ENCODE results near the gene HIVEP3. TPM values are rescaled to one million over a fixed set of nuclear protein-coding genes. Genes with fewer than 3 reads are reported as not detected.

The HIVEP3 gene
- total RNA-seq, 1 experiment from 2014 or later = 1.4 TPM

DNA sequence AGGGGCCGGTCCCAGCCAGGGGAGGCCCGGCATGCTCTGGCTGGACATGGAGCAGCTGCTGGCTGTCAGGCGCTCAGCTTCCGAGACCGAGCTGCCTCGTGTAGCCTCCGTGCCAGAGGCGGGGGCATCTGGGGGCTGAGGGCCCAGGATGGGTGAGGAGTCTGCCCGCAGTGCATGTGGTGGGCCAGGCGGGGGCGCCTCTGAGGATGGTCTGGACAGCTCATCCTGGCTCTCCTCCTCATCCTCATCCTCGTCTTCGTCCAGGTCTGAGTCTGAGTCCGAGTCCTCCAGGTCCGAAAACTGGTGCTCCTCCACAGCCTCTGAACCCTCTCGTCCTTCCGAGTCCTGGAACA is 405.4 kb downstream of the HIVEP3 start:
- H2BK12ac ChIP-seq (ENCODE audit: insufficient read length, low read depth, low read length) = no peak overlapping the region
- no peak overlapping the region for H2AK5ac ChIP-seq (ENCODE audit: insufficient read length, low read length)
- Mint-ChIP-seq H3K9me3 (no peaks in the 10 kb centered on the region; a peak in 1 of 5 replicates), H3K4me1 (peaks cover 15 to 17% of the 10 kb centered on the region in 2 experiments), H3K27ac (no peak overlapping the region), H3K4me3 (no peak overlapping the region; a peak in 1 of 5 replicates), H3K27me3 (ENCODE audit: low read depth) (peaks cover 14% of the 10 kb centered on the region), H3K36me3 (ENCODE audit: insufficient read depth in 1 of 3, low read depth in 3 of 3) (no peaks in the 10 kb centered on the region)
- H3K14ac ChIP-seq (ENCODE audit: insufficient read depth, low read length) = no peak overlapping the region
- no peak overlapping the region for H4K91ac ChIP-seq (ENCODE audit: insufficient read length, low read depth, low read length)
- H3K79me2 ChIP-seq (ENCODE audit: insufficient read depth, low read length) = no peaks in the 10 kb centered on the region
- H3K79me1 ChIP-seq (ENCODE audit: insufficient read depth, low read depth, low read length, poor library complexity, severe bottlenecking) = no peaks in the 10 kb centered on the region
- TF ChIP-seq CTCF (conservative IDR thresholded peaks at IDR 0.05) = peak; percentile 79
- H3T11ph ChIP-seq (ENCODE audit: low read length) = no peak overlapping the region
- no peak overlapping the region for H4K5ac ChIP-seq (ENCODE audit: insufficient read length, low read depth, low read length)
- no CpG with 5 or more reads among the region's 17 CpGs for WGBS (ENCODE audit: extremely low coverage, insufficient read length, low lambda C conversion rate)
- H3K23ac ChIP-seq (ENCODE audit: insufficient read length, low read depth, low read length) = no peak overlapping the region
- no peak overlapping the region for H3K4ac ChIP-seq (ENCODE audit: low read depth, low read length)
- no peaks in the 10 kb centered on the region for H3K27me3 ChIP-seq (ENCODE audit: insufficient read depth, low read length)
- no peaks in the 10 kb centered on the region for H4K20me1 ChIP-seq (ENCODE audit: control insufficient read depth, insufficient read depth, insufficient read length)
- H3K4me2 ChIP-seq (ENCODE audit: insufficient read depth, insufficient read length, low read length) = no peak overlapping the region
- no peak overlapping the region for H3K18ac ChIP-seq (ENCODE audit: insufficient read length, low read depth, low read length)
- H4K8ac ChIP-seq (replicated peaks; ENCODE audit: insufficient read length, low read depth, low read length) = no peak overlapping the region
- DNase-seq = peak; percentile 76
- H3K9me3 ChIP-seq (ENCODE audit: control insufficient read depth, low read depth, low read length) = no peaks in the 10 kb centered on the region
- no peak overlapping the region for H2AFZ ChIP-seq (ENCODE audit: low read length)
- H2BK20ac ChIP-seq (ENCODE audit: low read depth, low read length, poor library complexity, severe bottlenecking) = no peak overlapping the region
- H2BK5ac ChIP-seq (ENCODE audit: insufficient read length, low read length) = no peak overlapping the region
- peaks cover 3% of the 10 kb centered on the region for H3K23me2 ChIP-seq (ENCODE audit: insufficient read length, low read depth, low read length, poor library complexity, severe bottlenecking)
- peaks cover 3% of the 10 kb centered on the region; the same call in 1 of the 2 replicates for H3K4me1 ChIP-seq (ENCODE audit: insufficient read depth, low read length)
- no peak overlapping the region for H3K27ac ChIP-seq (ENCODE audit: insufficient read length, low read depth, low read length)
- H3K9ac ChIP-seq (ENCODE audit: extremely low read depth, insufficient read length, low read length) = no peak overlapping the region
- no peak overlapping the region for H2BK15ac ChIP-seq (ENCODE audit: low read depth, low read length)
- H3K56ac ChIP-seq (ENCODE audit: insufficient read length, low read depth, low read length) = no peak overlapping the region
- no peak overlapping the region for H2BK120ac ChIP-seq (ENCODE audit: low read depth, low read length, poor library complexity, severe bottlenecking)

All from H9 (cell line).